GM12891 (cell line): Measurements from ENCODE around the gene ARHGEF28.

Experiments used
- POLR2A ChIP-seq: IDR thresholded peaks from 2 replicates; pipeline ENCODE4 v1.6.1; 2011; ENCODE audit warnings: low read depth, low read length, control low read depth
- SPI1 ChIP-seq: IDR thresholded peaks from 2 replicates; pipeline ENCODE4 v1.6.1; 2011; ENCODE audit warnings: low read depth, low read length, control low read depth

DNA sequence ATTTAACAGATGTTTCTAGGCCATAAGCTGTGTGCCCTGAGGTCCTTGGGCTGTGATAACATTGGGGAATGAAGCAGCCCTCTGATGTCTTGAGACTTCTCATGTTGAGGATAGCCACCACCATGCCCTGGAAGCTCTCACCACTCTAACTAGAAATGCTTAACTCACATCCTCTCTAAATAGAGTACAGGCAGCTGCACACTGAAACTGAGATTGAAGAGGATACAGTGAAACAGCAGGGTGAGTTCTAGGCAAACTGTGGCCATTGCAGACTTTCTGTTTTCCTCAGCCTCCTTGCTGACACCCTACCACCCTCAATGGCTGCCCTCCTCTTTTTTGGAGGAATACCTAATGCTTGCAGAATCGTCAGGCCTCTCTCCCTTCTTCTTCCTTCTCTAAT is 38.1 kb upstream of the ARHGEF28 start:
- TF ChIP-seq SPI1 = no peak
- TF ChIP-seq POLR2A = no peak
